HL-60 (cell line): ENCODE results near the gene NYAP1.
A peak's percentile ranks its signal among the peaks of the same experiment; 100 is the strongest.
"Not testable (repeated sequence)": the region's sequence is repeated elsewhere in the genome, so short reads cannot be mapped to it uniquely, and the experiment has no call there.

Source experiments
- DNase-seq, 2 experiments: peaks; one replicate each; pipeline ENCODE4 v3.0.0-alpha.2; 2010 to 2020; ENCODE audit warnings: low read depth in 1 of 2, low spot score in 1 of 2
- H3K27ac ChIP-seq: fragments of 250-450 bp; sonication (Bioruptor Pico); replicated peaks from 2 replicates; pipeline ENCODE4 v1.5.1; 2020; ENCODE audit warnings: mild to moderate bottlenecking, moderate library complexity
- H3K27me3 ChIP-seq: fragments of 250-450 bp; sonication (Bioruptor Pico); 2 replicates; pipeline ENCODE4 v1.5.1; 2021; ENCODE audit warnings: mild to moderate bottlenecking, moderate library complexity; ENCODE audit not compliant: insufficient read depth, poor library complexity, severe bottlenecking
- H3K4me3 ChIP-seq: replicated peaks from 2 replicates; pipeline ENCODE4 v1.5.1; 2011; ENCODE audit warnings: mild to moderate bottlenecking, control low read depth, low read length; ENCODE audit not compliant: insufficient read depth
- GABPA ChIP-seq: IDR thresholded peaks from 2 replicates; pipeline ENCODE4 v1.6.1; 2012; ENCODE audit warnings: low read depth
- POLR2AphosphoS5 ChIP-seq: IDR thresholded peaks from 2 replicates; pipeline ENCODE4 v1.6.1; 2012; ENCODE audit warnings: low read depth
- REST ChIP-seq: IDR thresholded peaks from 2 replicates; pipeline ENCODE4 v1.6.1; 2012; ENCODE audit warnings: low read depth; ENCODE audit not compliant: insufficient replicate concordance
- SPI1 ChIP-seq: IDR thresholded peaks from 2 replicates; pipeline ENCODE4 v1.6.1; 2012; ENCODE audit warnings: low read depth, mild to moderate bottlenecking, borderline replicate concordance
- TF ChIP-seq, protein P1 (sequence below): IDR thresholded peaks from one replicate; pipeline ENCODE4 v1.5.1; 2011; ENCODE audit warnings: low read length, control low read depth, inconsistent platforms; ENCODE audit not compliant: insufficient read depth

NYAP1 gene

GRCh38 chr7:100520138-100520537 is 36.4 kb downstream of the NYAP1 start:
- Histone ChIP-seq H3K27me3 (no peaks in the 10 kb centered on the region), H3K4me3 (no peak overlapping the region), H3K27ac (no peak overlapping the region)
- TF ChIP-seq REST (no peak), POLR2AphosphoS5 (no peak), SPI1 (no peak)
- no peak for DNase-seq

- no peak for TF ChIP-seq SPI1
- TF ChIP-seq REST = no peak
- TF ChIP-seq, protein P1, sequence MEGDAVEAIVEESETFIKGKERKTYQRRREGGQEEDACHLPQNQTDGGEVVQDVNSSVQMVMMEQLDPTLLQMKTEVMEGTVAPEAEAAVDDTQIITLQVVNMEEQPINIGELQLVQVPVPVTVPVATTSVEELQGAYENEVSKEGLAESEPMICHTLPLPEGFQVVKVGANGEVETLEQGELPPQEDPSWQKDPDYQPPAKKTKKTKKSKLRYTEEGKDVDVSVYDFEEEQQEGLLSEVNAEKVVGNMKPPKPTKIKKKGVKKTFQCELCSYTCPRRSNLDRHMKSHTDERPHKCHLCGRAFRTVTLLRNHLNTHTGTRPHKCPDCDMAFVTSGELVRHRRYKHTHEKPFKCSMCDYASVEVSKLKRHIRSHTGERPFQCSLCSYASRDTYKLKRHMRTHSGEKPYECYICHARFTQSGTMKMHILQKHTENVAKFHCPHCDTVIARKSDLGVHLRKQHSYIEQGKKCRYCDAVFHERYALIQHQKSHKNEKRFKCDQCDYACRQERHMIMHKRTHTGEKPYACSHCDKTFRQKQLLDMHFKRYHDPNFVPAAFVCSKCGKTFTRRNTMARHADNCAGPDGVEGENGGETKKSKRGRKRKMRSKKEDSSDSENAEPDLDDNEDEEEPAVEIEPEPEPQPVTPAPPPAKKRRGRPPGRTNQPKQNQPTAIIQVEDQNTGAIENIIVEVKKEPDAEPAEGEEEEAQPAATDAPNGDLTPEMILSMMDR = no peak
- no peak for TF ChIP-seq POLR2AphosphoS5
- TF ChIP-seq GABPA = no peak
- no peak overlapping the region for H3K27ac ChIP-seq
- DNase-seq = no peak
- H3K4me3 ChIP-seq = no peak overlapping the region
- no peaks in the 10 kb centered on the region for H3K27me3 ChIP-seq
These were observed 37.3 kb downstream of the NYAP1 start for GRCh38 chr7:100521076-100521475.

- not testable (repeated sequence) for H3K27me3 ChIP-seq, H3K4me3 ChIP-seq, H3K27ac ChIP-seq
- peak in 1 of 2 experiments; percentile 45 for DNase-seq
These were observed 38.3 kb downstream of the NYAP1 start for GRCh38 chr7:100521909-100522593.

DNA sequence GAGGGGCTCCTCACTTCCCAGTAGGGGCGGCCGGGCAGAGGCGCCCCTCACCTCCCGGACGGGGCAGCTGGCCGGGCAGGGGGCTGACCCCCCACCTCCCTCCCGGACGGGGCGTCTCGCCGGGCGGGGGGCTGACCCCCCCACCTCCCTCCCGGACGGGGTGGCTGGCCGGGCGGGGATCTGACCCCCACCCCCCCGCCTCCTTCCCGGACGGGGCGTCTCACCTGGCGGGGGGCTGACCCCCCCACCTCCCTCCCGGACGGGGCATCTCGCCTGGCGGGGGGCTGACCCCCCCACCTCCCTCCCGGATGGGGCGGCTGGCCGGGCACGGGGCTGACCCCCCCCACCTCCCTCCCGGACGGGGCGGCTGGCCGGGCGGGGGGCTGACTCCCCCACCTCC is 39.5 kb downstream of the NYAP1 start:
- H3K27ac ChIP-seq, H3K27me3 ChIP-seq, H3K4me3 ChIP-seq, DNase-seq: not testable (repeated sequence)

GRCh38 chr7:100528108-100528866 is 44.6 kb downstream of the NYAP1 start:
- DNase-seq, H3K27ac ChIP-seq, H3K27me3 ChIP-seq, H3K4me3 ChIP-seq: not testable (repeated sequence)
